Smooth muscle cell (in vitro differentiated cells): ENCODE measurements around the gene POLR2J3. TPM values are rescaled to one million over a fixed set of nuclear protein-coding genes. Genes with fewer than 3 reads are reported as not detected.
"Not testable (repeated sequence)": the region's sequence is repeated elsewhere in the genome, so short reads cannot be mapped to it uniquely, and the experiment has no call there.

ENCODE experiments used
- DNase-seq: peaks from one replicate; lab custom pipeline; 2025; ENCODE audit not compliant: unreplicated experiment; lab: John Stamatoyannopoulos, UW
- H2AFZ ChIP-seq: fragments of 200-600 bp; sonication (generic); 2 replicates; pipeline ENCODE4 v1.6.0; 2016; ENCODE audit warnings: antibody characterized with exemption, low read depth, mild to moderate bottlenecking
- H3F3A ChIP-seq: fragments of 200-600 bp; sonication (generic); 2 replicates; pipeline ENCODE4 v1.6.0; 2017; ENCODE audit warnings: antibody characterized with exemption, low read depth
- H3K27ac ChIP-seq: fragments of 200-600 bp; sonication (generic); 2 replicates; pipeline ENCODE4 v1.5.1; 2016; ENCODE audit warnings: low read depth, mild to moderate bottlenecking
- H3K27me3 ChIP-seq: fragments of 200-600 bp; sonication (generic); 2 replicates; pipeline ENCODE4 v1.6.1; 2016; ENCODE audit warnings: low read depth, mild to moderate bottlenecking
- H3K36me3 ChIP-seq: fragments of 200-600 bp; sonication (generic); 2 replicates; pipeline ENCODE4 v1.5.1; 2016; ENCODE audit warnings: low read depth
- H3K4me1 ChIP-seq: fragments of 200-600 bp; sonication (generic); 2 replicates; pipeline ENCODE4 v1.5.1; 2016; ENCODE audit warnings: low read depth
- H3K4me2 ChIP-seq: fragments of 200-600 bp; sonication (generic); 2 replicates; pipeline ENCODE4 v1.6.0; 2016; ENCODE audit warnings: mild to moderate bottlenecking
- H3K4me3 ChIP-seq: fragments of 200-600 bp; sonication (generic); 2 replicates; pipeline ENCODE4 v1.5.1; 2016; ENCODE audit warnings: mild to moderate bottlenecking
- H3K79me2 ChIP-seq: fragments of 200-600 bp; sonication (generic); 2 replicates; pipeline ENCODE4 v1.6.0; 2016; ENCODE audit warnings: low read depth, mild to moderate bottlenecking
- H3K9ac ChIP-seq: fragments of 200-600 bp; sonication (generic); 2 replicates; pipeline ENCODE4 v1.6.0; 2016; ENCODE audit warnings: low read depth
- H3K9me3 ChIP-seq: fragments of 200-600 bp; sonication (generic); replicated peaks from 2 replicates; pipeline ENCODE4 v1.5.1; 2016; ENCODE audit warnings: low read depth
- H4K20me1 ChIP-seq: fragments of 200-600 bp; sonication (generic); 2 replicates; pipeline ENCODE4 v1.6.0; 2016; ENCODE audit warnings: low read depth
- WGBS: methylation state at CpG from one replicate; pipeline ENCODE4 v1.1.7; 2016; ENCODE audit warnings: low lambda C conversion rate; 5-methylcytosine and 5-hydroxymethylcytosine counted together
- polyA plus RNA-seq: library from polyadenylated mRNA; unstranded; fragments of >200 nt; fragmentation: Nextera tagmentation; extraction: Ambion mirVana; gene quantifications from 2 replicates; pipeline ENCODE4 v1.2.1, GENCODE V29; 2016
- total RNA-seq: library from RNA; depleted of rRNA; stranded (reverse); fragments of >200 nt; gene quantifications from 2 replicates; pipeline ENCODE4 v1.2.3, GENCODE V29; 2014

POLR2J3 gene
- total and polyA plus RNA-seq, 2 experiments from 2014 or later: 2.8 to 54.2 TPM

GRCh38 chr7:102596036-102596435, 23.7 kb upstream of the POLR2J3 start:
- H3K36me3 ChIP-seq, H3K9me3 ChIP-seq, H3K27me3 ChIP-seq, H3F3A ChIP-seq, DNase-seq, H3K4me1 ChIP-seq, H3K79me2 ChIP-seq, H4K20me1 ChIP-seq, H2AFZ ChIP-seq, H3K4me2 ChIP-seq, H3K27ac ChIP-seq, H3K9ac ChIP-seq, H3K4me3 ChIP-seq: not testable (repeated sequence)
- 95% methylated on average over 3 of the region's 10 CpGs for WGBS

GRCh38 chr7:102593637-102594334, 21.4 kb upstream of the POLR2J3 start:
- not testable (repeated sequence) for H3K27me3 ChIP-seq, H3K36me3 ChIP-seq, H4K20me1 ChIP-seq, H3K4me3 ChIP-seq, DNase-seq, H2AFZ ChIP-seq, H3K27ac ChIP-seq, H3K79me2 ChIP-seq, H3K4me1 ChIP-seq, H3K4me2 ChIP-seq, H3K9ac ChIP-seq, H3K9me3 ChIP-seq, H3F3A ChIP-seq
- no CpG with 5 or more reads among the region's 68 CpGs for WGBS

- H3F3A ChIP-seq: not testable (repeated sequence)
- 15% methylated on average over 5 of the region's 26 CpGs for WGBS
Observed at GRCh38 chr7:102592477-102593019, 20.2 kb upstream of the POLR2J3 start.

DNA sequence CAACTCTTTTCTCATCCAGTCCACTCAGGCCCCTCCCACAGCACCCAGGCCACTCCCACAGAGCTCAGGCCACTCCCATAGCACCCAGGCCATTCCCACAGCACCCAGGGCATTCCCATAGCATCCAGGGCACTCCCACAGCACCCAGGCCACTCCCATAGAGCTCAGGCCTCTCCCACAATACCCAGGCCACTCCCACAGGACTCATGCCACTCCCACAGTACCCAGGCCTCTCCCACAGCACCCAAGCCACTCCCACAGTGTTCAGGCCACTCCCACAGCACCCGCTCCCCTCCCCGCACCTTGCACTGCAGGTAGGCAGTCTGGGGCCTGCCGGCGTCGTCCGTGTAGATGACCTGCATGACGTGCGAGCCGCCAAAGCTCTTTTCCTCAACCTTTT, 17.5 kb upstream of the POLR2J3 start:
- not testable (repeated sequence) for H3F3A ChIP-seq, H3K27ac ChIP-seq, H3K4me2 ChIP-seq, H3K79me2 ChIP-seq, H3K9ac ChIP-seq, H3K4me3 ChIP-seq, H3K27me3 ChIP-seq, H3K9me3 ChIP-seq, DNase-seq, H3K4me1 ChIP-seq, H3K36me3 ChIP-seq, H4K20me1 ChIP-seq, H2AFZ ChIP-seq
- WGBS: no CpG with 5 or more reads among the region's 9 CpGs

More at GRCh38 chr7:102592477-102593019, 20.2 kb upstream of the POLR2J3 start:
- not testable (repeated sequence) for H3K9me3 ChIP-seq, H3K9ac ChIP-seq, H3K4me2 ChIP-seq, H4K20me1 ChIP-seq, DNase-seq, H3K36me3 ChIP-seq, H3K79me2 ChIP-seq, H3K4me3 ChIP-seq, H3K27me3 ChIP-seq, H3K4me1 ChIP-seq, H3K27ac ChIP-seq, H2AFZ ChIP-seq

GRCh38 chr7:102583495-102583894, 11.1 kb upstream of the POLR2J3 start:
- H4K20me1 ChIP-seq, DNase-seq, H3K36me3 ChIP-seq, H3K4me2 ChIP-seq, H3K4me1 ChIP-seq, H2AFZ ChIP-seq, H3F3A ChIP-seq, H3K27me3 ChIP-seq, H3K9me3 ChIP-seq, H3K9ac ChIP-seq, H3K79me2 ChIP-seq, H3K27ac ChIP-seq, H3K4me3 ChIP-seq: not testable (repeated sequence)
- WGBS: no CpG with 5 or more reads among the region's 5 CpGs

DNA sequence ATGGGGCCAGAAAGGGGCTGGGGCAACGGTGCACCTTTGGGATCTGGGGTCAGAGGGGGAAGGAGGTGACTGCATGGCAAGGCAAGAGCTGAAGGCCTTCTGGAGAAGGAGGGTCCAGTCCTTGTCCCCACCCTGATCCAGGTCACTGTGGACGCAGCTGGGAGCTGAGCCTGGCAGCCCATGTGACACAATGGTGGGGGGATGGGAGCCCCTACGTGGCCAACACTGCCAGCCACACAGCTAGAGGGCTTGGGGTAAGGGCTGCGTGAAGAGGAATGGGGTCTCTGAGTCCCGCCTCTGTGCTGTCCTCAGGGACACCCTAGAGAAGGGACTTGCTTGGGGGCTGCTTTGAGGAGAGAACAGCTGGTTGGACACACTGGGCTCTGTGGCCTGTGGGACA, 9.3 kb upstream of the POLR2J3 start:
- not testable (repeated sequence) for H3K4me3 ChIP-seq, H3K27ac ChIP-seq, H3K9me3 ChIP-seq, H3K36me3 ChIP-seq, H3K4me2 ChIP-seq, H2AFZ ChIP-seq, DNase-seq, H3K4me1 ChIP-seq, H3F3A ChIP-seq, H3K27me3 ChIP-seq, H3K9ac ChIP-seq, H3K79me2 ChIP-seq, H4K20me1 ChIP-seq
- no CpG with 5 or more reads among the region's 5 CpGs for WGBS

DNA sequence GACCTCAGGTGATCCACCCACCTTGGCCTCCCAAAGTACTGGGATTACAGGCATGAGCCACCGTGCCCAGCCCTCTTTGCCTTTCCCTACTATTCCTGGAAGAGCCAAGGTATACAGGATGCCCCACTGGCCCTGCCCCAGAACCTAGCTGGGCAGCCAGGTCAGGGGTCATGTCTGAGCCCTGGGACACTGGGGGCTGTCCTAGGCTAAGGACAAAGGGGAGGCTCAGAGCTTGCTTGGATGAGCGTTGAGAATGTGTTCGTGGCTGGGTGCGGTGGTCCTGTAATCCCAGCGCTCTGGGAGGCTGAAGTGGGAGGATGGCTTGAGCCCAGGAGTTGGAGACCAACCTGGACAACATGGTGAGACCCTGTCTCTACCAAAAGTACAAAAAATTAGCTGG, 6.1 kb upstream of the POLR2J3 start:
- H2AFZ ChIP-seq, H3K27ac ChIP-seq, H4K20me1 ChIP-seq, H3K79me2 ChIP-seq, H3K36me3 ChIP-seq, H3K9me3 ChIP-seq, H3K4me2 ChIP-seq, H3K4me3 ChIP-seq, DNase-seq, H3F3A ChIP-seq, H3K4me1 ChIP-seq, H3K9ac ChIP-seq, H3K27me3 ChIP-seq: not testable (repeated sequence)
- 83% methylated on average over 5 of the region's 5 CpGs for WGBS

- not testable (repeated sequence) for H3K9me3 ChIP-seq, H3K27me3 ChIP-seq, H3K9ac ChIP-seq, H4K20me1 ChIP-seq, H3K4me3 ChIP-seq, H2AFZ ChIP-seq, H3K27ac ChIP-seq, H3K4me2 ChIP-seq, H3K36me3 ChIP-seq, DNase-seq, H3K79me2 ChIP-seq, H3F3A ChIP-seq, H3K4me1 ChIP-seq
- WGBS: 82% methylated on average over 7 of the region's 7 CpGs
Observed at GRCh38 chr7:102577315-102578240, 5.2 kb upstream of the POLR2J3 start.
